ENCODE measurements around the gene ZNF592. TPM values are rescaled to one million over a fixed set of nuclear protein-coding genes. Genes with fewer than 3 reads are reported as not detected.

ZNF592 gene
- total RNA-seq, 2 experiments from 2014 or later = 36.5 to 36.6 TPM

- H3K27ac Mint-ChIP-seq = no peak overlapping the region
- peaks cover 23% of the 10 kb centered on the region for H3K36me3 Mint-ChIP-seq (ENCODE audit: low read depth)
- no peaks in the 10 kb centered on the region for H3K4me1 Mint-ChIP-seq (ENCODE audit: low read depth)
- CTCF ChIA-PET = no interaction called here
- no peak overlapping the region for H3K4me3 Mint-ChIP-seq
- no peaks in the 10 kb centered on the region for H3K27me3 Mint-ChIP-seq (ENCODE audit: low read depth)
- POLR2A ChIA-PET = interaction anchor here (1.9 kb wide), 1 partner anchor 46 kb away, joined by 6 read pairs; the partner anchor contains the start of gene SEC11A
- H3K9me3 Mint-ChIP-seq (ENCODE audit: insufficient read depth) = no peaks in the 10 kb centered on the region
- no peak for DNase-seq
- peak; percentile 67 for ATAC-seq
Observed at GRCh38 chr15:84761607-84762131, 13.3 kb downstream of the ZNF592 start.

- DNase-seq (no peak), ATAC-seq (no peak)
- H3K9me3 Mint-ChIP-seq (ENCODE audit: insufficient read depth) = no peaks in the 10 kb centered on the region
- H3K4me1 Mint-ChIP-seq (ENCODE audit: low read depth) = no peaks in the 10 kb centered on the region
- H3K4me3 Mint-ChIP-seq = no peak overlapping the region
- ChIA-PET CTCF (no interaction called here), POLR2A (no interaction called here)
- H3K27ac Mint-ChIP-seq = no peak overlapping the region
- H3K36me3 Mint-ChIP-seq (ENCODE audit: low read depth) = peaks cover 31% of the 10 kb centered on the region
- H3K27me3 Mint-ChIP-seq (ENCODE audit: low read depth) = no peaks in the 10 kb centered on the region
Observed at GRCh38 chr15:84762840-84763572, 14.6 kb downstream of the ZNF592 start.

GRCh38 chr15:84764585-84764984 is 16.2 kb downstream of the ZNF592 start:
- Mint-ChIP-seq H3K27me3 (ENCODE audit: low read depth) (no peaks in the 10 kb centered on the region), H3K27ac (no peak overlapping the region), H3K4me1 (ENCODE audit: low read depth) (peaks cover 3% of the 10 kb centered on the region), H3K4me3 (no peak overlapping the region), H3K36me3 (ENCODE audit: low read depth) (peaks cover 42% of the 10 kb centered on the region), H3K9me3 (ENCODE audit: insufficient read depth) (no peaks in the 10 kb centered on the region)
- no peak for ATAC-seq
- ChIA-PET POLR2A (no interaction called here), CTCF (interaction anchor here (0.9 kb wide), 1 partner anchor 15 kb away, joined by 3 read pairs; no protein-coding TSS in a partner anchor)
- no peak for DNase-seq

- no peak for ATAC-seq
- H3K9me3 Mint-ChIP-seq (ENCODE audit: insufficient read depth) = no peaks in the 10 kb centered on the region
- no peak for DNase-seq
- H3K36me3 Mint-ChIP-seq (ENCODE audit: low read depth) = peaks cover 43% of the 10 kb centered on the region
- H3K27ac Mint-ChIP-seq = no peak overlapping the region
- no peaks in the 10 kb centered on the region for H3K27me3 Mint-ChIP-seq (ENCODE audit: low read depth)
- no peak overlapping the region for H3K4me3 Mint-ChIP-seq
- CTCF ChIA-PET = no interaction called here
- POLR2A ChIA-PET = no interaction called here
- peaks cover 6% of the 10 kb centered on the region for H3K4me1 Mint-ChIP-seq (ENCODE audit: low read depth)
Observed at GRCh38 chr15:84764989-84765388, 16.6 kb downstream of the ZNF592 start.

GRCh38 chr15:84765675-84766074 is 17.3 kb downstream of the ZNF592 start:
- CTCF ChIA-PET = no interaction called here
- no peak overlapping the region for H3K27ac Mint-ChIP-seq

GRCh38 chr15:84766461-84767035 is 18.2 kb downstream of the ZNF592 start:
- Mint-ChIP-seq H3K4me3 (no peak overlapping the region), H3K36me3 (ENCODE audit: low read depth) (peaks cover 51% of the 10 kb centered on the region), H3K9me3 (ENCODE audit: insufficient read depth) (no peaks in the 10 kb centered on the region), H3K27ac (no peak overlapping the region), H3K27me3 (ENCODE audit: low read depth) (no peaks in the 10 kb centered on the region), H3K4me1 (ENCODE audit: low read depth) (peaks cover 11% of the 10 kb centered on the region)
- POLR2A ChIA-PET = no interaction called here
- DNase-seq (no peak), ATAC-seq (no peak)
- CTCF ChIA-PET = no interaction called here

More at GRCh38 chr15:84765675-84766074, 17.3 kb downstream of the ZNF592 start:
- Mint-ChIP-seq H3K4me1 (ENCODE audit: low read depth) (peaks cover 8% of the 10 kb centered on the region), H3K9me3 (ENCODE audit: insufficient read depth) (no peaks in the 10 kb centered on the region), H3K27me3 (ENCODE audit: low read depth) (no peaks in the 10 kb centered on the region), H3K4me3 (no peak overlapping the region), H3K36me3 (ENCODE audit: low read depth) (peaks cover 46% of the 10 kb centered on the region)
- no peak for ATAC-seq
- POLR2A ChIA-PET = no interaction called here
- DNase-seq = no peak

- ChIA-PET POLR2A (no interaction called here), CTCF (no interaction called here)
- H3K27me3 Mint-ChIP-seq (ENCODE audit: low read depth) = no peaks in the 10 kb centered on the region
- no peak overlapping the region for H3K27ac Mint-ChIP-seq
- no peak overlapping the region for H3K4me3 Mint-ChIP-seq
- no peaks in the 10 kb centered on the region for H3K9me3 Mint-ChIP-seq (ENCODE audit: insufficient read depth)
- DNase-seq (no peak), ATAC-seq (no peak)
- peaks cover 47% of the 10 kb centered on the region for H3K36me3 Mint-ChIP-seq (ENCODE audit: low read depth)
- peaks cover 15% of the 10 kb centered on the region for H3K4me1 Mint-ChIP-seq (ENCODE audit: low read depth)
Observed at GRCh38 chr15:84772031-84772430, 23.6 kb downstream of the ZNF592 start.

- ChIA-PET CTCF (no interaction called here), POLR2A (no interaction called here)
- peaks cover 44% of the 10 kb centered on the region for H3K36me3 Mint-ChIP-seq (ENCODE audit: low read depth)
- H3K4me1 Mint-ChIP-seq (ENCODE audit: low read depth) = peaks cover 15% of the 10 kb centered on the region
- ATAC-seq = no peak
- H3K27me3 Mint-ChIP-seq (ENCODE audit: low read depth) = no peaks in the 10 kb centered on the region
- no peak overlapping the region for H3K27ac Mint-ChIP-seq
- H3K4me3 Mint-ChIP-seq = no peak overlapping the region
- DNase-seq = no peak
- H3K9me3 Mint-ChIP-seq (ENCODE audit: insufficient read depth) = no peaks in the 10 kb centered on the region
Observed at GRCh38 chr15:84772467-84772866, 24.1 kb downstream of the ZNF592 start.

- POLR2A ChIA-PET = interaction anchor here (0.6 to 0.7 kb wide), 3 partner anchors 23 to 330 kb away, joined by 3 to 5 read pairs (median 4); no protein-coding TSS in a partner anchor
- no peak for DNase-seq
Observed at GRCh38 chr15:84773716-84774115, 25.3 kb downstream of the ZNF592 start.

GRCh38 chr15:84775867-84776449 is 27.6 kb downstream of the ZNF592 start:
- no peak overlapping the region for H3K27ac Mint-ChIP-seq
- POLR2A ChIA-PET = no interaction called here

More at GRCh38 chr15:84773716-84774115, 25.3 kb downstream of the ZNF592 start:
- Mint-ChIP-seq H3K27ac (no peak overlapping the region), H3K36me3 (ENCODE audit: low read depth) (peaks cover 42% of the 10 kb centered on the region), H3K27me3 (ENCODE audit: low read depth) (no peaks in the 10 kb centered on the region), H3K4me3 (no peak overlapping the region), H3K4me1 (ENCODE audit: low read depth) (peaks cover 15% of the 10 kb centered on the region), H3K9me3 (ENCODE audit: insufficient read depth) (no peaks in the 10 kb centered on the region)
- ATAC-seq = no peak
- CTCF ChIA-PET = interaction anchor here (0.6 to 1.1 kb wide), 4 partner anchors 9 to 120 kb away, joined by 3 to 4 read pairs (median 4); partner anchors contain the start of genes NMB and WDR73

GRCh38 chr15:84778194-84778593 is 29.8 kb downstream of the ZNF592 start:
- ChIA-PET POLR2A (no interaction called here), CTCF (no interaction called here)
- Mint-ChIP-seq H3K9me3 (ENCODE audit: insufficient read depth) (no peaks in the 10 kb centered on the region), H3K27ac (no peak overlapping the region), H3K4me3 (no peak overlapping the region), H3K4me1 (ENCODE audit: low read depth) (peaks cover 21% of the 10 kb centered on the region), H3K27me3 (ENCODE audit: low read depth) (no peaks in the 10 kb centered on the region), H3K36me3 (ENCODE audit: low read depth) (peaks cover 40% of the 10 kb centered on the region)
- DNase-seq (no peak), ATAC-seq (no peak)

More at GRCh38 chr15:84775867-84776449, 27.6 kb downstream of the ZNF592 start:
- Mint-ChIP-seq H3K4me3 (no peak overlapping the region), H3K9me3 (ENCODE audit: insufficient read depth) (no peaks in the 10 kb centered on the region), H3K27me3 (ENCODE audit: low read depth) (no peaks in the 10 kb centered on the region), H3K4me1 (ENCODE audit: low read depth) (peaks cover 5% of the 10 kb centered on the region), H3K36me3 (ENCODE audit: low read depth) (peaks cover 29% of the 10 kb centered on the region)
- ATAC-seq (no peak), DNase-seq (no peak)
- CTCF ChIA-PET = no interaction called here

- ChIA-PET POLR2A (no interaction called here), CTCF (interaction anchor here (0.6 kb wide), 1 partner anchor 281 kb away, joined by 3 read pairs; no protein-coding TSS in a partner anchor)
- Mint-ChIP-seq H3K36me3 (ENCODE audit: low read depth) (peaks cover 49% of the 10 kb centered on the region), H3K27me3 (ENCODE audit: low read depth) (no peaks in the 10 kb centered on the region), H3K9me3 (ENCODE audit: insufficient read depth) (no peaks in the 10 kb centered on the region), H3K4me3 (no peak overlapping the region), H3K4me1 (ENCODE audit: low read depth) (peaks cover 30% of the 10 kb centered on the region), H3K27ac (no peak overlapping the region)
- ATAC-seq = no peak
- no peak for DNase-seq
Observed at GRCh38 chr15:84780492-84780891, 32.1 kb downstream of the ZNF592 start.

Measured in activated CD8-positive, alpha-beta T cell treated with anti-CD3 and anti-CD28 coated beads, Interleukin-2, amount 10 ng/mL, durations not matched to agents 7 days and 5 days (primary cell).